ENCODE results near the gene SLC25A20.
A peak's percentile ranks its signal among the peaks of the same experiment; 100 is the strongest.
"Not testable (repeated sequence)": the region's sequence is repeated elsewhere in the genome, so short reads cannot be mapped to it uniquely, and the experiment has no call there.

Gene SLC25A20

GRCh38 chr3:48845170-48845569 lies 53.5 kb downstream of the SLC25A20 start:
- DNase-seq = no peak

- no peak for DNase-seq
Measured at GRCh38 chr3:48837163-48837562, 61.5 kb downstream of the SLC25A20 start.

GRCh38 chr3:48835650-48836366 lies 62.9 kb downstream of the SLC25A20 start:
- no peak for DNase-seq

GRCh38 chr3:48832684-48833083 lies 66.0 kb downstream of the SLC25A20 start:
- DNase-seq = no peak

- peak; percentile 39 for DNase-seq
Measured at GRCh38 chr3:48830715-48831114, 68.0 kb downstream of the SLC25A20 start.

- DNase-seq = not testable (repeated sequence)
Measured at GRCh38 chr3:48829525-48829924, 69.2 kb downstream of the SLC25A20 start.

- DNase-seq = not testable (repeated sequence)
Measured at GRCh38 chr3:48827874-48828273, 70.8 kb downstream of the SLC25A20 start.

- DNase-seq = peak; percentile 97
Measured at GRCh38 chr3:48826451-48826850, 72.2 kb downstream of the SLC25A20 start.

GRCh38 chr3:48820612-48821324 lies 77.9 kb downstream of the SLC25A20 start:
- DNase-seq = peak; percentile 54

GRCh38 chr3:48819234-48820221 lies 79.2 kb downstream of the SLC25A20 start:
- DNase-seq = no peak

- DNase-seq = no peak
Measured at GRCh38 chr3:48811524-48811923, 87.2 kb downstream of the SLC25A20 start.

All from fibroblast of skin of scalp (primary cell).